Esophagus squamous epithelium (tissue), 4 donors: ENCODE results near the gene NEU4.

Source experiments
- POLR2A ChIP-seq, 4 donors: fragments of 450-650 bp; IDR thresholded peaks; one replicate each; pipeline ENCODE4 v1.6.1; 2017; ENCODE audit warnings: antibody characterized with exemption in 4 of 4, mild to moderate bottlenecking in 4 of 4, moderate library complexity in 3 of 4
- TF ChIP-seq, protein P1 (sequence below), 6 experiments: fragments of 450-650 bp in 4 of 6; fragments of 200-600 bp in 2 of 6; sonication (generic) in 2 of 6; IDR thresholded peaks; one replicate each; pipeline ENCODE4 v1.5.1; 2016 to 2019; ENCODE audit warnings: antibody characterized with exemption in 6 of 6, mild to moderate bottlenecking in 4 of 6, moderate library complexity in 4 of 6

GRCh38 chr2:241855888-241856422 lies 47.0 kb downstream of the NEU4 start:
- TF ChIP-seq, protein P1, sequence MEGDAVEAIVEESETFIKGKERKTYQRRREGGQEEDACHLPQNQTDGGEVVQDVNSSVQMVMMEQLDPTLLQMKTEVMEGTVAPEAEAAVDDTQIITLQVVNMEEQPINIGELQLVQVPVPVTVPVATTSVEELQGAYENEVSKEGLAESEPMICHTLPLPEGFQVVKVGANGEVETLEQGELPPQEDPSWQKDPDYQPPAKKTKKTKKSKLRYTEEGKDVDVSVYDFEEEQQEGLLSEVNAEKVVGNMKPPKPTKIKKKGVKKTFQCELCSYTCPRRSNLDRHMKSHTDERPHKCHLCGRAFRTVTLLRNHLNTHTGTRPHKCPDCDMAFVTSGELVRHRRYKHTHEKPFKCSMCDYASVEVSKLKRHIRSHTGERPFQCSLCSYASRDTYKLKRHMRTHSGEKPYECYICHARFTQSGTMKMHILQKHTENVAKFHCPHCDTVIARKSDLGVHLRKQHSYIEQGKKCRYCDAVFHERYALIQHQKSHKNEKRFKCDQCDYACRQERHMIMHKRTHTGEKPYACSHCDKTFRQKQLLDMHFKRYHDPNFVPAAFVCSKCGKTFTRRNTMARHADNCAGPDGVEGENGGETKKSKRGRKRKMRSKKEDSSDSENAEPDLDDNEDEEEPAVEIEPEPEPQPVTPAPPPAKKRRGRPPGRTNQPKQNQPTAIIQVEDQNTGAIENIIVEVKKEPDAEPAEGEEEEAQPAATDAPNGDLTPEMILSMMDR (IDR thresholded peaks at IDR 0.05) = no peak
- no peak for TF ChIP-seq POLR2A (IDR thresholded peaks at IDR 0.05)
